A549 (cell line): ENCODE measurements around the gene CDC14A. TPM values are rescaled to one million over a fixed set of nuclear protein-coding genes. Genes with fewer than 3 reads are reported as not detected.

Experiments
- ATAC-seq, 2 experiments: fragments of 200-7000 bp in 1 of 2; fragments of >200 bp in 1 of 2; cut with Nextera tagmentation in 1 of 2; cut with Tn5 transposase in 1 of 2; 3 replicates each; pipeline versions ENCODE4 v1.8.0 to v1.9.1; 2018 to 2020; ENCODE audit warnings: mild to moderate bottlenecking in 1 of 2, moderate library complexity in 1 of 2
- CTCF ChIA-PET: fragments of 300-600 bp; sonication (Branson Sonifier 250); formaldehyde crosslinking; extraction: SDS; loops from one replicate; lab custom pipeline; 2021; ENCODE audit warnings: antibody characterized with exemption, inconsistent platforms; lab: Yijun Ruan, JAX
- POLR2A ChIA-PET: fragments of 350-600 bp; formaldehyde crosslinking; extraction: SDS; loops from one replicate; lab custom pipeline; 2021; ENCODE audit warnings: antibody characterized with exemption, inconsistent platforms; lab: Yijun Ruan, JAX
- DNase-seq, 2 experiments: peaks; one replicate each; pipeline versions ENCODE4 v3.0.0 to v3.0.0-alpha.2; 2011 to 2016; ENCODE audit warnings: low read depth in 1 of 2, low spot score in 1 of 2
- FAIRE-seq: peaks from 2 replicates; lab custom pipeline; 2011; peaks lifted over from hg19 to GRCh38; lab: Jason Lieb, UNC
- H3K27ac ChIP-seq, 2 experiments: fragments of >200 bp; sonication (Bioruptor Twin); formaldehyde crosslinking; 3 replicates each; pipeline ENCODE4 v1.5.1; 2016 to 2017
- H3K4me1 ChIP-seq: fragments of >200 bp; sonication (Bioruptor Twin); formaldehyde crosslinking; 3 replicates; pipeline ENCODE4 v1.6.1; 2016
- H3K4me2 ChIP-seq: fragments of >200 bp; sonication (Bioruptor Twin); formaldehyde crosslinking; 3 replicates; pipeline ENCODE4 v1.6.1; 2016
- H3K4me3 ChIP-seq: fragments of >200 bp; sonication (Bioruptor Twin); formaldehyde crosslinking; 3 replicates; pipeline ENCODE4 v1.5.1; 2016
- H3K9me3 ChIP-seq: fragments of >200 bp; sonication (Bioruptor Twin); formaldehyde crosslinking; 3 replicates; pipeline ENCODE4 v1.6.1; 2016
- CEBPB ChIP-seq, 2 experiments: fragments of >200 bp in 1 of 2; sonication (Bioruptor Twin) in 1 of 2; formaldehyde crosslinking in 1 of 2; IDR thresholded peaks; 2 replicates each; pipeline ENCODE4 v1.6.1; 2012 to 2016
- CHD2 ChIP-seq: fragments of 150-350 bp; IDR thresholded peaks from 2 replicates; pipeline ENCODE4 v1.6.1; 2014; ENCODE audit warnings: low read length; ENCODE audit not compliant: partially characterized antibody
- ELK1 ChIP-seq: fragments of 150-350 bp; IDR thresholded peaks from 2 replicates; pipeline ENCODE4 v1.6.1; 2014; ENCODE audit warnings: low read depth, mild to moderate bottlenecking, low read length
- EP300 ChIP-seq, 2 experiments: fragments of >200 bp; sonication (Bioruptor Twin); formaldehyde crosslinking; IDR thresholded peaks; 2 replicates in 1 of 2; 3 replicates in 1 of 2; pipeline ENCODE4 v1.6.1; 2016 to 2017
- ESRRA ChIP-seq: fragments of 150-350 bp; IDR thresholded peaks from 2 replicates; pipeline ENCODE4 v1.6.1; 2014; ENCODE audit warnings: mild to moderate bottlenecking, low read length, borderline replicate concordance
- FOSB ChIP-seq: fragments of 250-450 bp; sonication (Bioruptor Pico); IDR thresholded peaks from 2 replicates; pipeline ENCODE4 v1.5.0; 2020; ENCODE audit warnings: mild to moderate bottlenecking, moderate library complexity
- FOXS1 ChIP-seq: fragments of 250-450 bp; sonication (Bioruptor Pico); IDR thresholded peaks from 2 replicates; pipeline ENCODE4 v1.5.0; 2020; ENCODE audit warnings: mild to moderate bottlenecking, moderate library complexity
- HES2 ChIP-seq: fragments of >200 bp; sonication (Bioruptor Twin); formaldehyde crosslinking; IDR thresholded peaks from 2 replicates; pipeline ENCODE4 v1.6.1; 2016
- HMGXB4 ChIP-seq: fragments of 250-450 bp; sonication (Bioruptor Pico); IDR thresholded peaks from 2 replicates; pipeline ENCODE4 v1.5.0; 2021; ENCODE audit warnings: mild to moderate bottlenecking, moderate library complexity, borderline replicate concordance
- HOXA7 ChIP-seq: fragments of 250-450 bp; sonication (Bioruptor Pico); IDR thresholded peaks from 2 replicates; pipeline ENCODE4 v1.5.0; 2020; ENCODE audit warnings: mild to moderate bottlenecking, moderate library complexity
- HOXB13 ChIP-seq: fragments of 250-450 bp; sonication (Bioruptor Pico); IDR thresholded peaks from 2 replicates; pipeline ENCODE4 v1.5.0; 2020; ENCODE audit warnings: low read depth, mild to moderate bottlenecking, moderate library complexity
- JUN ChIP-seq, 2 experiments: fragments of >200 bp; sonication (Bioruptor Twin); formaldehyde crosslinking; IDR thresholded peaks; 2 replicates in 1 of 2; 3 replicates in 1 of 2; pipeline ENCODE4 v1.6.1; 2016 to 2017
- JUNB ChIP-seq: fragments of >200 bp; sonication (Bioruptor Twin); formaldehyde crosslinking; IDR thresholded peaks from 2 replicates; pipeline ENCODE4 v1.6.1; 2016
- KDM1A ChIP-seq: fragments of 200-600 bp; sonication (generic); IDR thresholded peaks from 2 replicates; pipeline ENCODE4 v1.6.1; 2016; ENCODE audit warnings: low read depth, mild to moderate bottlenecking
- KDM5A ChIP-seq: fragments of 200-600 bp; sonication (generic); IDR thresholded peaks from 2 replicates; pipeline ENCODE4 v1.6.1; 2016; ENCODE audit warnings: antibody characterized with exemption, mild to moderate bottlenecking
- MAX ChIP-seq: IDR thresholded peaks from 2 replicates; pipeline ENCODE4 v1.6.1; 2012
- MAZ ChIP-seq: fragments of 150-350 bp; IDR thresholded peaks from 2 replicates; pipeline ENCODE4 v1.6.1; 2014; ENCODE audit warnings: antibody characterized with exemption, low read depth, low read length, borderline replicate concordance
- PHF8 ChIP-seq: fragments of 200-600 bp; sonication (generic); IDR thresholded peaks from 2 replicates; pipeline ENCODE4 v1.6.1; 2016; ENCODE audit warnings: low read depth, mild to moderate bottlenecking, antibody characterized with exemption, moderate library complexity, borderline replicate concordance
- POLR2AphosphoS2 ChIP-seq: conservative IDR thresholded peaks from 2 replicates; pipeline ENCODE4 v1.6.1; 2012; ENCODE audit warnings: low read length, improper control_type of control experiment, inconsistent platforms
- RAD21 ChIP-seq, 2 experiments: fragments of >200 bp in 1 of 2; sonication (Bioruptor Twin) in 1 of 2; formaldehyde crosslinking in 1 of 2; IDR thresholded peaks in 1 of 2; conservative IDR thresholded peaks in 1 of 2; 2 replicates in 1 of 2; 3 replicates in 1 of 2; pipeline ENCODE4 v1.6.1; 2012 to 2018; ENCODE audit warnings: inconsistent platforms in 1 of 2
- RARB ChIP-seq: fragments of 250-450 bp; sonication (Bioruptor Pico); IDR thresholded peaks from 2 replicates; pipeline ENCODE4 v1.8.0; 2021; ENCODE audit warnings: mild to moderate bottlenecking, moderate library complexity
- REST ChIP-seq: fragments of 200-600 bp; sonication (generic); IDR thresholded peaks from 2 replicates; pipeline ENCODE4 v1.6.1; 2016; ENCODE audit warnings: antibody characterized with exemption, mild to moderate bottlenecking, moderate library complexity
- SMC3 ChIP-seq: fragments of >200 bp; sonication (Bioruptor Twin); formaldehyde crosslinking; IDR thresholded peaks from 3 replicates; pipeline ENCODE4 v1.6.1; 2018; ENCODE audit warnings: inconsistent platforms
- SREBF2 ChIP-seq: fragments of 450-650 bp; IDR thresholded peaks from 2 replicates; pipeline ENCODE4 v1.6.1; 2014; ENCODE audit warnings: mild to moderate bottlenecking, moderate library complexity
- TP53 ChIP-seq: fragments of 250-450 bp; sonication (Bioruptor Pico); IDR thresholded peaks from 2 replicates; pipeline ENCODE4 v1.5.0; 2021; ENCODE audit warnings: mild to moderate bottlenecking, moderate library complexity
- USF2 ChIP-seq: fragments of 450-650 bp; IDR thresholded peaks from 2 replicates; pipeline ENCODE4 v1.6.1; 2014; ENCODE audit warnings: antibody characterized with exemption
- ZC3H11A ChIP-seq: fragments of 450-650 bp; IDR thresholded peaks from 2 replicates; pipeline ENCODE4 v1.6.1; 2014; ENCODE audit warnings: antibody characterized with exemption, mild to moderate bottlenecking
- ZSCAN20 ChIP-seq: fragments of 250-450 bp; sonication (Bioruptor Pico); IDR thresholded peaks from 2 replicates; pipeline ENCODE4 v1.8.0; 2022; ENCODE audit warnings: mild to moderate bottlenecking, moderate library complexity
- WGBS: methylation state at CpG from one replicate; pipeline ENCODE4 v1.1.6; 2017; ENCODE audit errors: missing lambda C conversion rate; 5-methylcytosine and 5-hydroxymethylcytosine counted together
- polyA plus RNA-seq, 4 experiments: library from polyadenylated mRNA; depleted of rRNA in 3 of 4; stranded (reverse); fragments of >200 nt; fragmentation: RNase III in 1 of 4; extraction: RNeasy Plus Mini Kit Qiagen cat#74134 plus additional on column Dnase treatment in 1 of 4; gene quantifications; 2 replicates in 3 of 4; 3 replicates in 1 of 4; pipeline ENCODE4 v1.2.3, GENCODE V29; 2011 to 2017

CDC14A gene
- polyA plus RNA-seq, 2 of the 4 experiments (the other 2 are of a cell fraction) = 1.6 to 4.1 TPM

GRCh38 chr1:100422065-100422464 is 69.8 kb downstream of the CDC14A start:
- 87% methylated on average over 2 of the region's 2 CpGs for WGBS
- Histone ChIP-seq H3K4me3 (no peak overlapping the region), H3K4me1 (no peaks in the 10 kb centered on the region), H3K9me3 (no peaks in the 10 kb centered on the region)
- DNase-seq (no peak), FAIRE-seq (no peak)
- ChIA-PET POLR2A (no interaction called here), CTCF (no interaction called here)
- TF ChIP-seq ELK1 (no peak), FOSB (CRISPR knock-in tag) (no peak), MAX (no peak), JUNB (no peak), KDM1A (no peak), REST (no peak), HOXB13 (no peak), POLR2AphosphoS2 (no peak), JUN (IDR thresholded peaks at IDR 0.05) (no peak), KDM5A (no peak), USF2 (no peak), MAZ (no peak), SREBF2 (no peak), EP300 (IDR thresholded peaks at IDR 0.05) (no peak), CHD2 (no peak)
- TF ChIP-seq, all 56 proteins: peak for 0
- Histone ChIP-seq H3K27ac (no peak overlapping the region), H3K4me2 (no peak overlapping the region)
- no peak for ATAC-seq

- ChIA-PET CTCF (interaction anchor here (0.6 kb wide), 1 partner anchor 74 kb away, joined by 4 read pairs; no protein-coding TSS in a partner anchor), POLR2A (no interaction called here)
- DNase-seq = no peak
- Histone ChIP-seq H3K9me3 (no peaks in the 10 kb centered on the region), H3K4me3 (no peak overlapping the region), H3K4me1 (no peaks in the 10 kb centered on the region), H3K4me2 (no peak overlapping the region), H3K27ac (no peak overlapping the region)
- 92% methylated on average over 6 of the region's 6 CpGs for WGBS
- ATAC-seq = no peak
- FAIRE-seq = no peak
- no peak for TF ChIP-seq ESRRA
- no peak for TF ChIP-seq TP53 (CRISPR knock-in tag)
- no peak for TF ChIP-seq SMC3
- no peak for TF ChIP-seq RAD21 (conservative IDR thresholded peaks at IDR 0.05 in 1 of 2, IDR thresholded peaks at IDR 0.05 in 1 of 2)
- TF ChIP-seq HOXA7 = no peak
- no peak for TF ChIP-seq ZSCAN20 (CRISPR knock-in tag)
- no peak for TF ChIP-seq RARB (CRISPR knock-in tag)
- TF ChIP-seq FOSB (CRISPR knock-in tag) = no peak
- TF ChIP-seq HES2 = no peak
- TF ChIP-seq ZC3H11A = no peak
- no peak for TF ChIP-seq FOXS1 (CRISPR knock-in tag)
- TF ChIP-seq HMGXB4 = no peak
- TF ChIP-seq MAZ = no peak
- TF ChIP-seq POLR2AphosphoS2 = no peak
- no peak for TF ChIP-seq PHF8
- no peak for TF ChIP-seq CEBPB (IDR thresholded peaks at IDR 0.05)
Observed at GRCh38 chr1:100423832-100424337, 71.6 kb downstream of the CDC14A start.
